Measurements from ENCODE around the gene SIK3.

GRCh38 chr11:117144477-117145392 lies 46.5 kb upstream of the SIK3 start:
- TF ChIP-seq SIN3A (IDR thresholded peaks at IDR 0.05; ENCODE audit: borderline replicate concordance, insufficient read depth, low read length) (no peak; the same call in 1 of the 2 replicates), REST (IDR thresholded peaks at IDR 0.05; ENCODE audit: insufficient read depth in 1 of 2, low read depth in 2 of 2, low read length in 2 of 2) (no peak), TAF1 (IDR thresholded peaks at IDR 0.05; ENCODE audit: borderline replicate concordance, insufficient read depth, low read length) (no peak), POLR2AphosphoS5 (IDR thresholded peaks at IDR 0.05; ENCODE audit: low read depth, low read length) (no peak)
